Neural progenitor cell (in vitro differentiated cells): ENCODE results near the gene CAPN2. TPM values are rescaled to one million over a fixed set of nuclear protein-coding genes. Genes with fewer than 3 reads are reported as not detected.

Experiments used
- DNase-seq: peaks from one replicate; pipeline ENCODE4 v3.0.0-alpha.2; 2016; ENCODE audit warnings: low spot score
- H2AFZ ChIP-seq: fragments of 200-600 bp; sonication (generic); replicated peaks from 2 replicates; pipeline ENCODE4 v1.6.1; 2016; ENCODE audit warnings: antibody characterized with exemption
- H3F3A ChIP-seq: fragments of 200-600 bp; sonication (generic); 2 replicates; pipeline ENCODE4 v1.6.1; 2016; ENCODE audit warnings: antibody characterized with exemption, low read depth
- H3K27ac ChIP-seq: fragments of 200-600 bp; sonication (generic); 2 replicates; pipeline ENCODE4 v1.5.1; 2016; ENCODE audit warnings: mild to moderate bottlenecking
- H3K27me3 ChIP-seq: fragments of 200-600 bp; sonication (generic); 2 replicates; pipeline ENCODE4 v1.6.1; 2016; ENCODE audit warnings: mild to moderate bottlenecking, moderate library complexity
- H3K36me3 ChIP-seq: fragments of 200-600 bp; sonication (generic); 2 replicates; pipeline ENCODE4 v1.5.1; 2016
- H3K4me1 ChIP-seq: fragments of 200-600 bp; sonication (generic); 2 replicates; pipeline ENCODE4 v1.6.1; 2016; ENCODE audit warnings: mixed run types
- H3K4me2 ChIP-seq: fragments of 200-600 bp; sonication (generic); 2 replicates; pipeline ENCODE4 v1.6.1; 2016
- H3K4me3 ChIP-seq: fragments of 200-600 bp; sonication (generic); 2 replicates; pipeline ENCODE4 v1.5.1; 2016
- H3K79me2 ChIP-seq: fragments of 200-600 bp; sonication (generic); 2 replicates; pipeline ENCODE4 v1.6.1; 2016; ENCODE audit warnings: low read depth
- H3K9ac ChIP-seq: fragments of 200-600 bp; sonication (generic); 2 replicates; pipeline ENCODE4 v1.6.1; 2016
- H3K9me3 ChIP-seq: fragments of 200-600 bp; sonication (generic); 2 replicates; pipeline ENCODE4 v1.5.1; 2016; ENCODE audit warnings: low read depth
- H4K20me1 ChIP-seq: fragments of 200-600 bp; sonication (generic); 2 replicates; pipeline ENCODE4 v1.6.1; 2016; ENCODE audit warnings: low read depth
- H3K27ac Mint-ChIP-seq: 3 replicates; pipeline ENCODE4 v1.8.0; 2021; ENCODE audit warnings: mixed read lengths
- H3K27me3 Mint-ChIP-seq: 2 replicates; pipeline ENCODE4 v1.8.0; 2022; ENCODE audit warnings: low read depth, mild to moderate bottlenecking, inconsistent platforms, moderate library complexity, mixed read lengths; ENCODE audit not compliant: insufficient read depth
- H3K36me3 Mint-ChIP-seq: 3 replicates; pipeline ENCODE4 v1.8.0; 2021; ENCODE audit warnings: mixed read lengths
- H3K4me1 Mint-ChIP-seq: 3 replicates; pipeline ENCODE4 v1.8.0; 2021; ENCODE audit warnings: mixed read lengths
- H3K4me3 Mint-ChIP-seq: 3 replicates; pipeline ENCODE4 v1.8.0; 2021; ENCODE audit warnings: mild to moderate bottlenecking, moderate library complexity, mixed read lengths
- H3K9me3 Mint-ChIP-seq: 3 replicates; pipeline ENCODE4 v1.8.0; 2020; ENCODE audit warnings: mixed read lengths
- CTCF ChIP-seq: fragments of 200-600 bp; sonication (generic); IDR thresholded peaks from 2 replicates; pipeline ENCODE4 v1.5.1; 2017; ENCODE audit warnings: antibody characterized with exemption, mild to moderate bottlenecking
- EZH2 ChIP-seq: fragments of 200-600 bp; sonication (generic); IDR thresholded peaks from 2 replicates; pipeline ENCODE4 v1.6.1; 2017; ENCODE audit warnings: antibody characterized with exemption, mild to moderate bottlenecking, moderate library complexity
- EZH2phosphoT487 ChIP-seq: fragments of 200-600 bp; sonication (generic); IDR thresholded peaks from 2 replicates; pipeline ENCODE4 v1.6.1; 2017; ENCODE audit warnings: antibody characterized with exemption
- total RNA-seq: library from RNA; depleted of rRNA; stranded (reverse); fragments of >200 nt; gene quantifications from 2 replicates; pipeline ENCODE4 v1.2.3, GENCODE V29; 2015; ENCODE audit warnings: low replicate concordance

CAPN2 gene
- total RNA-seq, 1 donor from 2014 or later: 61.7 TPM

DNA sequence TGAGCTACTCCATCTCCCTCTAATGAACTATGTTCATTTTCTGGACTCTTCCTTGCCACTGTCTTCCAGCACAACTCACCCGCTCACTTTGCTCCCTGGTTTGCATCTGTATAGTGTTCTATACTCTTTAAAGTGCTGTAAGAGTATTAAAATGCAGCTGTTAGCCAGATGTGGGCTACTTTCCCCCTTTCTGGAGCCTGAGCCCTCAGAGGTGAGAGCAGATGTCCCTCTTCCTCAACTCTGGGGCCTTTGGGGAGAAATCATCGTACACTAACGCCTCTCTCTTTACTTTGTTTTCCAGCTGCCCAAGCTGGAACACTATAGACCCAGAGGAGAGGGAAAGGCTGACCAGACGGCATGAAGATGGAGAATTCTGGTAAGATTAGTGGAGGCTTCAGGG lies 39.4 kb downstream of the CAPN2 start:
- Histone ChIP-seq H4K20me1 (no peaks in the 10 kb centered on the region), H3K9ac (no peak overlapping the region), H3K27me3 (peaks cover 20% of the 10 kb centered on the region), H3K4me1 (peaks cover 3% of the 10 kb centered on the region), H2AFZ (no peak overlapping the region), H3K9me3 (no peaks in the 10 kb centered on the region), H3F3A (no peaks in the 10 kb centered on the region), H3K36me3 (no peaks in the 10 kb centered on the region), H3K79me2 (no peaks in the 10 kb centered on the region), H3K27ac (no peak overlapping the region), H3K4me3 (no peak overlapping the region), H3K4me2 (no peak overlapping the region)
- no peak overlapping the region for H3K4me3 Mint-ChIP-seq
- no peaks in the 10 kb centered on the region for H3K9me3 Mint-ChIP-seq
- TF ChIP-seq EZH2phosphoT487: no peak
- TF ChIP-seq CTCF: no peak
- no peak for TF ChIP-seq EZH2
- peaks cover 2% of the 10 kb centered on the region for H3K27me3 Mint-ChIP-seq
- no peak for DNase-seq
- H3K27ac Mint-ChIP-seq: no peak overlapping the region
- peaks cover 2% of the 10 kb centered on the region for H3K4me1 Mint-ChIP-seq
- H3K36me3 Mint-ChIP-seq: peaks cover 31% of the 10 kb centered on the region

DNA sequence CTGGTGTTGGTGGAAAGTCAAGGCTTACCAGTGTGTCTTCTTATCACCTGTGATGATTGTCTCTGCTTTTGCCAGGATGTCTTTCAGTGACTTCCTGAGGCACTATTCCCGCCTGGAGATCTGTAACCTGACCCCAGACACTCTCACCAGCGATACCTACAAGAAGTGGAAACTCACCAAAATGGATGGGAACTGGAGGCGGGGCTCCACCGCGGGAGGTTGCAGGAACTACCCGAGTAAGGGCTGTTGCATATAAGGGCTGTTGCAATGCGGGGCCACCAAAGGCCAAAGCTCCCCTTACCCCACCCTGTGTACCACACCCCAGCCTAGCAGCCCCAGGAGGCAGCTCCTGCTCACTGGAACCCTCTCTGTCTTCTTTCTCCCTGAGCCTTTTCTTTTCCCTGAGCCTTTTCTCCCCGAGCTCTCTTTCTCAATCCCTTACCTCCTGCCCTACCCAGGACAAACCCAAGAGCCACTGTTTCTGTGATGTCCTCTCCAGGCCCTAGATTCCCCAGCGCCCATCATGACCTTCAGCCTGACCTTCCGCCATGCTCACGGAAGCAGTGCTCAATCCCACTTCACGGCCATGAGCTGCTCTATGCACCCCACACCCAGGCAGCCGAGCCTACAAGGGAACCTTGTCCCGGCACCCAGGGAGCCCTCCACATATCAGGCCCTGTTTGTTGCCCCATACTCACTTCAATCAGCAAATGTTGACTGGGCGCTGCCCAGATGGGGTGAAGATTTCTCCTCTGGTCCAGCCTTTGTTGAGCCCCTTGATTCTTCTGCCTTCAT lies 40.6 kb downstream of the CAPN2 start:
- Histone ChIP-seq H3K27me3 (peaks cover 11% of the 10 kb centered on the region), H3K79me2 (no peaks in the 10 kb centered on the region), H3K36me3 (no peaks in the 10 kb centered on the region), H3K4me1 (peaks cover 3% of the 10 kb centered on the region), H3K4me3 (no peak overlapping the region), H4K20me1 (no peaks in the 10 kb centered on the region), H3F3A (no peaks in the 10 kb centered on the region), H2AFZ (no peak overlapping the region), H3K9ac (no peak overlapping the region), H3K4me2 (no peak overlapping the region), H3K9me3 (no peaks in the 10 kb centered on the region), H3K27ac (no peak overlapping the region)
- Mint-ChIP-seq H3K4me3 (no peak overlapping the region), H3K4me1 (peaks cover 2% of the 10 kb centered on the region), H3K27ac (no peak overlapping the region), H3K27me3 (peaks cover 3% of the 10 kb centered on the region), H3K36me3 (peaks cover 24% of the 10 kb centered on the region), H3K9me3 (no peaks in the 10 kb centered on the region)
- peak; percentile 19 for DNase-seq
- no peak for TF ChIP-seq EZH2phosphoT487
- no peak for TF ChIP-seq EZH2
- TF ChIP-seq CTCF: no peak

DNA sequence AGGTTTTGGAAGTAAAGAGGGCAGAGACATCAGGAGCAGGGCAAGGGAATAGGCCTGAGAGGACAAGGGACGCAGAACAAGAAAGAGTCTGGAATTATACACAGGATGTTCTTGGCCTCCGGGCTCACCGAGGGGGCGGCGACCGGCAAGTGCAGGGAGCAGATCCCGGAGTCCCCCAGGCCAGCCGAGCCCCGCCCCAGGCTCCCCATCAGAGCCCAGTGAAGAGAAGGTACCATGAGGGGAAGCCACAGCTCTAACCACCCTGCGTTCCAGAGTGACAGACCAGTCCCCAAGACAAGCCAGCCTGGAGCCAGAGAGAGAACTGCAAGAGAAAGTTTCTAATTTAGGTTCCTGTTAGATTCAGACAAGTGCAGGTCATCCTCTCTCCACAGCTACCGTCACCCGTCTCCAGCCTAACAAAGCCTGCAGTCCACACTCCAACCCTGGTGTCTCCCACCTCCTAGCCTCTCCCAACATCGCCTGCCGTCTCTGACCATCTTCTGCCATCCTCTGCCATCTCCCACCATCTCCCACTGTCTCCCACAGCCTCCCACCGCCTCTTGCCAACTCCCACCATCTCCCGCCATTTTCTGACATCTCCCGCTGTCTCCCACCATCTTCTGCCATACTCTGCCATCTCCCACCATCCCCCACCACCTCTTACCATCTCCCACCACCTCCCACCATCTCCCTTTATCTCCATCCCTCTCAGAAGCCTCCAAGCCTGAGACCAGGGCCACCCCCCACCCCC lies 42.5 kb downstream of the CAPN2 start:
- Histone ChIP-seq H3K4me1 (no peaks in the 10 kb centered on the region), H3F3A (no peaks in the 10 kb centered on the region), H3K79me2 (no peaks in the 10 kb centered on the region), H3K36me3 (no peaks in the 10 kb centered on the region), H3K9me3 (no peaks in the 10 kb centered on the region), H3K27me3 (no peaks in the 10 kb centered on the region), H3K9ac (no peak overlapping the region), H3K27ac (no peak overlapping the region), H3K4me2 (no peak overlapping the region), H4K20me1 (no peaks in the 10 kb centered on the region), H3K4me3 (no peak overlapping the region), H2AFZ (no peak overlapping the region)
- Mint-ChIP-seq H3K36me3 (peaks cover 26% of the 10 kb centered on the region), H3K27ac (no peak overlapping the region), H3K27me3 (peaks cover 4% of the 10 kb centered on the region), H3K4me3 (no peak overlapping the region), H3K4me1 (no peaks in the 10 kb centered on the region), H3K9me3 (no peaks in the 10 kb centered on the region)
- DNase-seq: no peak
- TF ChIP-seq EZH2: no peak
- TF ChIP-seq CTCF: no peak
- TF ChIP-seq EZH2phosphoT487: no peak
